NB4 (cell line): Measurements from ENCODE around the gene AHRR.
A peak's percentile ranks its signal among the peaks of the same experiment; 100 is the strongest.

Experiments used
- DNase-seq: peaks from one replicate; pipeline ENCODE4 v3.0.0; 2010; ENCODE audit warnings: low read depth
- H3K4me3 ChIP-seq: one replicate; pipeline ENCODE4 v1.5.1; 2011; ENCODE audit warnings: mild to moderate bottlenecking, low read depth, low read length, moderate library complexity
- CTCF ChIP-seq: IDR thresholded peaks from one replicate; pipeline ENCODE4 v1.5.1; 2012; ENCODE audit warnings: low read depth, low read length
- MYC ChIP-seq: IDR thresholded peaks from 2 replicates; pipeline ENCODE4 v1.6.1; 2011; ENCODE audit warnings: low read depth, low read length
- POLR2A ChIP-seq: IDR thresholded peaks from 2 replicates; pipeline ENCODE4 v1.6.1; 2011; ENCODE audit warnings: mild to moderate bottlenecking; ENCODE audit not compliant: insufficient read length; ENCODE audit errors: extremely low read depth
- TF ChIP-seq, protein P1 (sequence below): IDR thresholded peaks from 2 replicates; pipeline ENCODE4 v1.6.1; 2011; ENCODE audit warnings: low read depth, low read length

The AHRR gene

GRCh38 chr5:318341-318897 lies 3.1 kb upstream of the AHRR start:
- TF ChIP-seq, protein P1, sequence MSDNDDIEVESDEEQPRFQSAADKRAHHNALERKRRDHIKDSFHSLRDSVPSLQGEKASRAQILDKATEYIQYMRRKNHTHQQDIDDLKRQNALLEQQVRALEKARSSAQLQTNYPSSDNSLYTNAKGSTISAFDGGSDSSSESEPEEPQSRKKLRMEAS: no peak
- TF ChIP-seq CTCF (no peak), POLR2A (no peak), MYC (no peak)
- H3K4me3 ChIP-seq: no peak overlapping the region
- DNase-seq: peak; percentile 24

DNA sequence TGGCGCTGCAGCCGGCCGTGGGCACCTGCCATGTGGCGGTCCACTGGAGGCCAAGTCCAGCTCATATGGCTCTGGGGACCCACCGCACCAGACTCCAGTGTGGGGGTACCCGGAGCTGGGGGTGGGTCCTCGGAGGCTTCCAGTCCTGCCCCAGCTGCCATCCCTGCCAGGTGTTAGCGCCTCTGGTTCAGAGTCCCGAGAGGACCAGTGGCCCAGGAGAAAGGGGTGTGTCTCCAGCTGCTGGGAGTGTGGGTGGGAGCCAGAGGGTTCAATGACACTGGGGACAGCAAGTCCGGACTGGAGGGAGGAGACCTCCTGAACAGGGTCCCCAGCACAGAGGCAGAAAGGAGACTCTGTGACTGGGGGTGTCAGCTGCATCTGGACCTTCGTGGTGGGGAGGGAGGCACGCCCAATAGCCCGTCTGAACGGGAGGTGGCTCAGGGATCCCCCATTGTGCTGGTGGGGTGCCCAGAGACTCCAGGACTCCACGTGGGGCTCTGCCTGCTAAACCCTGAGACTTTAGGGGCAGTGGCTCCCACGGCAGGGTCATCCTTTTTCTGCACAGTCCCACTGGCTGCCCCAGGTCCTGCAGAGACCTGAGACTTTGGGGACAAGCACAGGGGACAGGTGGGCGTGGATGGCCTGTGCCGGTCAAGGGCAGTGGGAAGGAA lies 2.4 kb upstream of the AHRR start:
- peak; percentile 26 for DNase-seq
- no peak for TF ChIP-seq CTCF
- no peak for TF ChIP-seq MYC
- TF ChIP-seq, protein P1: no peak
- no peak for TF ChIP-seq POLR2A
- H3K4me3 ChIP-seq: no peak overlapping the region

GRCh38 chr5:320524-321229 lies 837 bp upstream of the AHRR start:
- DNase-seq: peak; percentile 28
- no peak for TF ChIP-seq POLR2A
- TF ChIP-seq, protein P1: no peak
- TF ChIP-seq MYC: no peak
- TF ChIP-seq CTCF: no peak
- peak overlapping the region; percentile 57 for H3K4me3 ChIP-seq

DNA sequence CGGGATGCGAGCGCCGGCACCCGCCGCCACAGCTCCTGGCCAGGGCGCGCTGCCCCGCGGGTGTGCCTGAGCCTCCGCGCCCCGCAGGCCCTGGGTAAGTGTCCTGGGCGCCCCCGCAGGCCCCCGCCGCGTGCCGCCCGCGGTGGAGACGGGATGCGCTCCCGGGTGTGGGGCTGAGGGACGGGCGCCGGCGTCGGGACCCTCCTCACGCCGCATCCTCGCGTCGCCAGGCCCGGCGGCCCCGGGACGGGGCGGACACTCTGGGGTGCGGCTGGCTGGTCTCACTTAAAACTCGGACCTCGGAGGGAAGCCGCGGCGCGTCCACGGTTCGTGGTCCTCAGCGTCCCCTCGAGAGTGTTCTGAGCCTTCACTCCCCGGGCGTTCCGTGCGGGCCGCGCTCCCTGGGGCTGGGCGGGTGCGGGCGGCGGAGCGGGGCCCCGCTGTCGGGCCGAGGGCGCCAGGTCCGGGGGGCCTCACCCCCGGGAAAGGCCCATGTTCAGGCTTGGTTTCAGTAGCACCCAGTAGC lies 275 bp downstream of the AHRR start:
- no peak for DNase-seq
- TF ChIP-seq POLR2A (no peak), CTCF (no peak), MYC (no peak)
- TF ChIP-seq, protein P1: no peak
- peak overlapping the region; percentile 37 for H3K4me3 ChIP-seq

- TF ChIP-seq POLR2A (no peak), CTCF (no peak), MYC (no peak)
- TF ChIP-seq, protein P1: no peak
- H3K4me3 ChIP-seq: peak overlapping the region; percentile 37
- peak; percentile 26 for DNase-seq
These were observed 897 bp downstream of the AHRR start for GRCh38 chr5:322281-322941.
